ENCODE data around the gene GEMIN5.

The GEMIN5 gene

DNA sequence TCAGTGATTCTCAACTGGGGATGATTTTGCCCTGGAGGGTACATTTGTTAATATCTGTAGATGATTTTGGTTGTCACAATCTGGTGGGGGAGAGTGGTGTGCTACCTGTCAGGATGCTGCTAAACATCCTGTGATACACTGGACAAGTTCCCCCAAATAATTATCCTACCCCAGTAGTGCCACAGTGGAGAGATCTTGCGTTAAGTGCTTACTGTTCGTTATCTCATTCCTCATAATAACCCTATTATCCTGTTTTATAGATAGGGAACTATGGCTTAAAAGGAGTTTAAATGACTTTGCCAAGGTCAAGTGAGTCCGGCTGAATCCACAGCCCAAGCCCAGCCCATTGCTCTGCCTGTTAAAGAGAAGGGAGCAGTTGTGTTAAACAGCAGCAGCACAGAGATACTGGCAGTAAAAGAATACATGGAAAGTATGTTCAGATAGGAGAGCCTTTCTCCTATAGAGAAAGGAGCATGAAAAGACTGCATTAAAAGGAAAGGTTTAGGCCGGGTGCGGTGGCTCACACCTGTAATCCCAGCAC lies 64.2 kb downstream of the GEMIN5 start:
- no peak for DNase-seq

DNA sequence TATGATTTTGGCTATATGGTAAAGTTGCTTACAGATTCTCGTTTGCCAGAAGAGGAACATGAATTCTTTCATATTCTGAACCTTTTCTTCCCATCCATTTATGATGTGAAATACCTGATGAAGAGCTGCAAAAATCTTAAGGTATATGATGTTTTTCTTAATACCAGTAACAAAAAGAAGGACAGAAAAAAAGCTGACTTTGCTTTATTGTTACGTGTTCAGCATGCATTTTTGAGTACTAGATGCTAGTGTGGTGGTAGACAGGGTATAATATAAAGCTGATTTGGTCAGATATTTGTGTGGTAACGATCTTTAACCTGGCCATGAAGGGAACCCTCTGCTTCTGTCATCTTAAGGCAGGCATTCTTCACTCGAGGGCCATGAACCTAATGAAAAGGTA lies 66.3 kb downstream of the GEMIN5 start:
- DNase-seq, result no peak

DNA sequence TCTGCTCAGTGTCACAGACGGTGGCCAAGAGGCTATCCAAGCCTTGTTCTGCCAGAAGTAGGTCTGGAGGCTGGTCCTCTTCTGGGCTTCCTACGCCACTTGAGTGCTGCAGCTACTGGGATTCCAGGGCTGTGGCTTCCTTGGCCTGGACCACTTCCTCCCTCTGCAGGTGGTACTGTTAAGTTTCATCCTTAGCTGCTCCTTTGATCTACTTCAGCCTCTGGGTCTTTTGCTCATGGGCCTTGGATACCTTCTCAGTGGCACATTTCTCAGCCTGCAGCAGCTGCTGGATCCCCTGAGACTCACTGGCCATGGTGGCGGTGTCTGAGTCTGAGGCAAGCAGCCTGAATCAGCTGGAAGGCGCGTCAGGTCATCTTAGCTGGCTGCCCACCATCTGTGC lies 69.3 kb downstream of the GEMIN5 start:
- peak; percentile 42 for DNase-seq

- no peak for DNase-seq
Observed at GRCh38 chr5:154866841-154867240, 71.2 kb downstream of the GEMIN5 start.

GRCh38 chr5:154865466-154866184 lies 72.4 kb downstream of the GEMIN5 start:
- no peak for DNase-seq

GRCh38 chr5:154863291-154864080 lies 74.5 kb downstream of the GEMIN5 start:
- DNase-seq, result no peak

DNA sequence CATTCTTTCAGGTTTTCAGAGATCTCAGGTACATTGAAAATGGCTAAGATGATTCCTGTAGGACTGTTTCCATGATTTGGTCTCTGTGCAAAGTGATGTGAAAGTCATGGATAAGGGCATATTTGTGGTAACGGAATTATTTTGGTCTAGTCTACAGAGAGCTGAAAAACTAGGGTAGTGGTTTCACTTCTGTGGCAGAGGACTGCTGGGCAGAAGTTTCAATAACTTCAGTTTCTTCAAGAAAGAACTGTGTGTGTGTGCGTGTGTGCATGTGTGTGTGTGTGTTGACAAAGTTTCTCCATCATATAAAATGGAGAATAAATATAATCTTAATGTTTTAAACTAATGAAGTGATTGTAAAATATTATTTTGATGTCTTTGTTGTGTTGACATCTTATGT lies 75.2 kb downstream of the GEMIN5 start:
- DNase-seq, result no peak

DNA sequence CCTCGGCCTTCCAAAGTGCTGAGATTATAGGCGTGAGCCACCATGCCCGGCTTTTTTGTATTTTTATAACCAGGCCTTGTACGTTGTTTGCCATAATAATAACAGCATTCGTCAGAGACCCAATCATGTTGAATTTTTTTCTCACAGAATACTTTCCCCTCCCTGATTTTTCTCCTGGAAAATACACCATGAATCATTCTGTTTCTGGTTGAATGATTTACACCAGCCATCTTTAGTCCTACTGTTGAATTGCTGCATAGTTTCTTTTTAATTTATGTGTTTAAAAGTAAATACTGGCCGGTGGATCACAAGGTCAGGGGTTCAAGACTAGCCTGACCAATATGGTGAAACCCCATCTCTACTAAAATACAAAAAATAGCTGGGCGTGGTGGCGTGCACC lies 76.1 kb downstream of the GEMIN5 start:
- no peak for DNase-seq

DNA sequence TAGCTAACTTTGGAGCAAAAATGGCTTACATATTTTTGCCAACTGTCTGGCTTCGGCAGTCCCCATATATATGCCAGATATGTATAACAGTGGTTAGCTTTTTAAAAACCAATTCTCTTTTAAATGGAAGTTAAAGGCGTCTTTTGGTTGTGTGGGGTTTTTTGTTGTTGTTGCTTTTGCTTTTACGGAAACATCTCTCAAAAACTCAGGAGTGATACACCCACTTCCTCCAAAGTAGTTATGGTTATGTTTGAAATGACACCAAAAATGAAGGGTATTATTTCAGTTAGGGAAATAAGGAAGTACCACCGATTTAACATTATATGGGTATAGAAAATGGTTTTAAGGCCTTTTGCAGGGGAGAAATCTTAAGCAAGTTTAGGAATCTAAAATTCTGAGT lies 77.2 kb downstream of the GEMIN5 start:
- no peak for DNase-seq

GRCh38 chr5:154860123-154860522 lies 77.9 kb downstream of the GEMIN5 start:
- peak; percentile 16 for DNase-seq

DNA sequence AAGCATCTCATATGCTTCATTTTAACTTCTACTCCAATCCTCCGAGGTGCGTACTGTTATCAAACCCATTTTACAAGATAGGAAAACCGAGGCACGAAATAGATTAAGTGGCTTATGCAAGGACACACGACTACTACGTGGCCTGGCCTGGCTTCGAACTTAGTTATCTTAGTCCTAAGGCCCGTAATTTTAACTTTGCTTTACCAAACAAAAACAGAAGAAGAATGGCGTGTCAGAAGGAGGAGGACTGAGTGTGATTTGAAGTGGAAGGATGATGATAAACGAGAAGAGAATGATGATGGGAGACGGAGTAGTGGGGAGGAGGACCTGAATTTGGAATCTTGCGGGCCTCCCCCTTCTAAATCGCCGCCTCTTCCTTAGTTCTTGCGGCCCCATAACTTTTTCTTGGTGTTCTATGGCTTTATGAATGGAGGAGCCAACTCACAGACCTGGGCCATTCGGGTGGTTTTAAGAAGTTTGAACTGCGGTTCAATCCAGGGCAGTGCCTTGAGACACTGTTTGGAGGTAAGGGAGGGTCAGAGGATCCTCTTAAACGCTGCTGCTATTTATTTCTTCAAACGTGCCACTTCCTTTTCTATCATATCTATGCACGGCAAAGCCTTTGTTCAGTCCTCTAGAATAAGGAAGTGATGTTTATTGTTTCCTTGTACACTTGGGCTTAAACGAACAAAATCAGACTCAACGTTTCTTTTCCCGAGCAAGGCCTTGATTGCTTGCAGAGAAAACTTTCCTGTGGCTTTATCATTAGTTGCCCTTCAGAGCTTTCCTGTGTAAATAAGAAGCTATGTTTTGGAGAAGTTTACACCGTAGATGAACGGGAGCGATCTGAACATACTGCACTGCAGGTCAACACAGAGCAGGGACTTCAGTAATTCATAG lies 78.8 kb downstream of the GEMIN5 start:
- DNase-seq, result peak; percentile 31

GRCh38 chr5:154858297-154858971 lies 79.6 kb downstream of the GEMIN5 start, which contains the start of gene CNOT8:
TSS of gene CNOT8 (plus strand) at chr5:154858627. CDS start at chr5:154863279, 4,652 bp downstream.
- DNase-seq, result peak; percentile 99

- DNase-seq, result peak; percentile 99
Observed at GRCh38 chr5:154857530-154858296, 80.3 kb downstream of the GEMIN5 start.

GRCh38 chr5:154851351-154851750 lies 86.7 kb downstream of the GEMIN5 start:
- DNase-seq, result no peak

- peak; percentile 90 for DNase-seq
Observed at GRCh38 chr5:154850255-154851062, 87.6 kb downstream of the GEMIN5 start, which contains the start of gene FAXDC2. TSS of gene FAXDC2 (minus strand) at chr5:154850603. CDS start at chr5:154838178, 12,425 bp downstream.

DNA sequence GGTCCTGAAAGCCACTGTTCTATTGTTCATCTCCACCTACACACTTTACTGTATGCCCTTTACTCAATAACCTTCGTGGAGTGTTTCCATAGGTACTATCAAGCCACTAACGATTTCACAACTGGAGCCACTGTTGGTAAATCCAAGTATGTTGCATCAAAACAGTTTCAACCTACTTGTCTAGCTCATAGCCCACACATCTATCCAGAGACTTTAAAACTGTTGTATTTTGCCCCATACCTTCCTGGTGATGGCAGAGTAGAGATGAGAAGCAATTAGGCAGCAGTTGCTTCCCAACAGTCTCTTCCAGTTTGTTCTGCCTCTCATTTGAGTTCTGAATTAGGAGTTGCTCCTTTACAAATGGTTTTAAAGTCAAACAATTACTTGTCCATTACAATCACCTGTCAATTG lies 88.2 kb downstream of the GEMIN5 start:
- peak; percentile 63 for DNase-seq

- peak; percentile 13 for DNase-seq
Observed at GRCh38 chr5:154849264-154849785, 88.7 kb downstream of the GEMIN5 start.

DNA sequence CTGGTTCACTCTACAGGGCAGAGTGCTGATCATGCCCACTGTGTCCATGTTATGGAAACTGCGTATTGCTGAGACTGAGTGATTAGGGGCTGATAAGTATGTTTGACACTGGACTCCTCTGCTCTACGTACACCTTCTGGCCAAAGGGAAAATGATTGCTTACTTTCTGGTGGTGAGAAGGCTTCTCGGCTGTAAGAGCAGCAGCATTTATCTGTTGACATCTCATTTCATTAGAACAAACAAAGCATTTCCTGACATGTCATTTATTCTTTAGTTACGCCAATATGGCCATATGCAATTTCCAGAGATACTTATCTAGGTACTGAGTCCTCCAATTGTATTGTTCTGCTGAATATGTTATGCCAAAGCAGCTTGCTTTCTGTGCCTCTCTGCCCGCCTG lies 93.2 kb downstream of the GEMIN5 start:
- DNase-seq, result no peak

GRCh38 chr5:154842689-154843530 lies 95.1 kb downstream of the GEMIN5 start:
- DNase-seq, result no peak
